ENCODE data around the gene PDHA2. TPM values are rescaled to one million over a fixed set of nuclear protein-coding genes. Genes with fewer than 3 reads are reported as not detected.
"Not testable (repeated sequence)": the region's sequence is repeated elsewhere in the genome, so short reads cannot be mapped to it uniquely, and the experiment has no call there.

The PDHA2 gene
- total RNA-seq, 1 donor from 2014 or later: not detected

DNA sequence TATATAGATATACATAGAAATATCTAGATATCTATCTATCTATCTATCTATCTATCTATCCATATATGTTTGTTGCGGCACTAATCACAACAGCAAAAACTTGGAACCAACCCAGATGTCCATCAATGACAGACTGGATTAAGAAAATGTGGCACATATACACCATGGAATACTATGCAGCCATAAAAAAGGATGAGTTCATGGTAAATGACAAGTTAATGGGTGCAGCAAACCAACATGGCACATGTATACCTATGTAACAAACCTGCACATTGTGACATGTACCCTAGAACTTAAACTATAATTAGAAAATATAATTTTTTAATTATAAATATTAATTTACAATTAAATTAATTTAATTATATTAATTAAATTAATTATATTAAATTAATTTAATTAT lies 29.5 kb downstream of the PDHA2 start:
- peaks cover 31% of the 10 kb centered on the region for H3K9me3 Mint-ChIP-seq
- H3K27me3 Mint-ChIP-seq (ENCODE audit: insufficient read depth); H3K36me3 Mint-ChIP-seq (ENCODE audit: low read depth); DNase-seq (ENCODE audit: low spot score); H3K4me3 Mint-ChIP-seq; intact Hi-C loops (cut with micrococcal nuclease); H3K4me1 Mint-ChIP-seq (ENCODE audit: low read depth); H3K27ac Mint-ChIP-seq: not testable (repeated sequence)

DNA sequence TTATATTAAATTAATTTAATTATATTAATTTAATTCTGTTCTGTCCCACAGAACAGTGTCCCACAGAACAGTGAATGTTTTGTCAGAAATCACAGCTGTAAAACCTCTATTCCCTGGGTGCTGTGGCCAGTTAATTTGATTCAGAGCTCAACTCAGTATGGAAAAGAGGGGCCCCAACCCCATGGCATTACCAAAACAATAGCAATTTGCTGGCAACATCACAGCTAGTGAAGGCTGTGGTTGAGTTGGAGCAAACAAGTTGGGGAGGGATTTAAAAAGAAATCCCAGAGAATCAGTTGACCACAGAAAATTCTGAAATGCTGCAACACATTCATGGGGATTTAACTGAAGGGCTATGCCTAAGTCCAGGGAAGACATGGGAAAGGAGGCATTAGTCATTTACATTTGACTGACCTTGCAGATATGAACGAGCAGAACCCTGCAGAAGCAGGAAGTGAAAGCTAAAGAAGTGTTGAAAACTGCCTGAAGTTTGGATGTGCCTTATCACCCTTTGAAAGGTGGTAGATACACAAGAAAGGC lies 30.1 kb downstream of the PDHA2 start:
- Mint-ChIP-seq H3K4me1 (ENCODE audit: low read depth) (no peaks in the 10 kb centered on the region), H3K36me3 (ENCODE audit: low read depth) (no peaks in the 10 kb centered on the region), H3K9me3 (peaks cover 31% of the 10 kb centered on the region), H3K27me3 (ENCODE audit: insufficient read depth) (no peaks in the 10 kb centered on the region), H3K4me3 (no peak overlapping the region), H3K27ac (no peak overlapping the region)
- no peak for DNase-seq (ENCODE audit: low spot score)
- intact Hi-C loops (cut with micrococcal nuclease): no loop called here

GRCh38 chr4:95877636-95878035 lies 37.7 kb downstream of the PDHA2 start:
- DNase-seq (ENCODE audit: low spot score): no peak
- no peaks in the 10 kb centered on the region for H3K36me3 Mint-ChIP-seq (ENCODE audit: low read depth)
- H3K4me1 Mint-ChIP-seq (ENCODE audit: low read depth): no peaks in the 10 kb centered on the region
- intact Hi-C loops (cut with micrococcal nuclease): no loop called here
- H3K9me3 Mint-ChIP-seq: no peaks in the 10 kb centered on the region
- no peak overlapping the region for H3K27ac Mint-ChIP-seq
- no peak overlapping the region for H3K4me3 Mint-ChIP-seq
- H3K27me3 Mint-ChIP-seq (ENCODE audit: insufficient read depth): no peaks in the 10 kb centered on the region

GRCh38 chr4:95887551-95887950 lies 47.7 kb downstream of the PDHA2 start:
- Mint-ChIP-seq H3K36me3 (ENCODE audit: low read depth) (no peaks in the 10 kb centered on the region), H3K4me3 (no peak overlapping the region), H3K9me3 (peaks cover 17% of the 10 kb centered on the region), H3K27me3 (ENCODE audit: insufficient read depth) (no peaks in the 10 kb centered on the region), H3K4me1 (ENCODE audit: low read depth) (no peaks in the 10 kb centered on the region), H3K27ac (no peak overlapping the region)
- no peak for DNase-seq (ENCODE audit: low spot score)
- intact Hi-C loops (cut with micrococcal nuclease): no loop called here

DNA sequence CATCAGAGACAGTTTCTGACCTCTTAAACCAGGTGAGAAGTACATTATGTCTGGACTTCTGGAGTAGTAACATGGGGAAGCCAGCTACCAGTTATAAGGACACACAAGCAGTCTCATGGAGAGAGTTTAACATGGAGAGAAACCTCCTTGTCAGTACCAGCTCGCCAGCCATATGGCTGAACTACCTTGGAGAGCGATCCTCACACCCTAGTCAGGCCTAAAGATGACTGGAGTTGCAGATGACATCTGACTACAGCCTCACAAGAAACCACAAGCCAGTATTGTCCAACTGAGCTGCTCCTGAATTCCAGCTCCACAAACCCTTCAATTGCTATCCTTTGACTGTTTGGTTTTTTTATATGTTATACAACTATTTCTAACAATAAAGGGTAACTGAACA lies 49.8 kb downstream of the PDHA2 start:
- H3K4me1 Mint-ChIP-seq (ENCODE audit: low read depth): no peaks in the 10 kb centered on the region
- H3K36me3 Mint-ChIP-seq (ENCODE audit: low read depth): no peaks in the 10 kb centered on the region
- H3K27ac Mint-ChIP-seq: no peak overlapping the region
- DNase-seq (ENCODE audit: low spot score): no peak
- H3K4me3 Mint-ChIP-seq: no peak overlapping the region
- no peaks in the 10 kb centered on the region for H3K27me3 Mint-ChIP-seq (ENCODE audit: insufficient read depth)
- peaks cover 7% of the 10 kb centered on the region for H3K9me3 Mint-ChIP-seq
- intact Hi-C loops (cut with micrococcal nuclease): no loop called here
